HG02870 (cell line): Measurements from ENCODE around the gene ESPL1.

ENCODE experiments used
- ATAC-seq: cut with Tn5 transposase; IDR thresholded peaks from one replicate; pipeline ENCODE4 v1.9.1; 2021; ENCODE audit warnings: mild to moderate bottlenecking, moderate library complexity; ENCODE audit not compliant: unreplicated experiment

ESPL1 gene

GRCh38 chr12:53267999-53268629, at the start of gene ESPL1:
TSS of gene ESPL1 (plus strand) at chr12:53268299. CDS start at chr12:53268767, 468 bp downstream.
- ATAC-seq = peak; percentile 79

- ATAC-seq = no peak
Observed at GRCh38 chr12:53218551-53219291, 49.4 kb upstream of the ESPL1 start.

- ATAC-seq = peak; percentile 22
Observed at GRCh38 chr12:53219292-53219955, 48.7 kb upstream of the ESPL1 start.

GRCh38 chr12:53219956-53220693, 48.0 kb upstream of the ESPL1 start:
- ATAC-seq = peak; percentile 30

GRCh38 chr12:53220694-53221202, 47.4 kb upstream of the ESPL1 start:
- peak; percentile 40 for ATAC-seq

- ATAC-seq = no peak
Observed at GRCh38 chr12:53221203-53222080, 46.7 kb upstream of the ESPL1 start.

- no peak for ATAC-seq
Observed at GRCh38 chr12:53222170-53222721, 45.9 kb upstream of the ESPL1 start.

GRCh38 chr12:53222806-53223261, 45.3 kb upstream of the ESPL1 start:
- ATAC-seq = no peak

- no peak for ATAC-seq
Observed at GRCh38 chr12:53223389-53224060, 44.6 kb upstream of the ESPL1 start.

GRCh38 chr12:53224061-53224896, 43.8 kb upstream of the ESPL1 start:
- ATAC-seq = no peak

- ATAC-seq = no peak
Observed at GRCh38 chr12:53224897-53225634, 43.0 kb upstream of the ESPL1 start.

- ATAC-seq = no peak
Observed at GRCh38 chr12:53225635-53226424, 42.3 kb upstream of the ESPL1 start.

- no peak for ATAC-seq
Observed at GRCh38 chr12:53226815-53227214, 41.3 kb upstream of the ESPL1 start.

- no peak for ATAC-seq
Observed at GRCh38 chr12:53227341-53227740, 40.8 kb upstream of the ESPL1 start.

- ATAC-seq = no peak
Observed at GRCh38 chr12:53227836-53228235, 40.3 kb upstream of the ESPL1 start.

GRCh38 chr12:53229454-53229853, 38.6 kb upstream of the ESPL1 start:
- ATAC-seq = no peak
